A549 (cell line): ENCODE measurements around the gene YPEL1. TPM values are rescaled to one million over a fixed set of nuclear protein-coding genes. Genes with fewer than 3 reads are reported as not detected.

Experiments
- ATAC-seq, 2 experiments: fragments of 200-7000 bp in 1 of 2; fragments of >200 bp in 1 of 2; cut with Nextera tagmentation in 1 of 2; cut with Tn5 transposase in 1 of 2; 3 replicates each; pipeline versions ENCODE4 v1.8.0 to v1.9.1; 2018 to 2020; ENCODE audit warnings: mild to moderate bottlenecking in 1 of 2, moderate library complexity in 1 of 2
- CTCF ChIA-PET: fragments of 300-600 bp; sonication (Branson Sonifier 250); formaldehyde crosslinking; extraction: SDS; loops from one replicate; lab custom pipeline; 2021; ENCODE audit warnings: antibody characterized with exemption, inconsistent platforms; lab: Yijun Ruan, JAX
- POLR2A ChIA-PET: fragments of 350-600 bp; formaldehyde crosslinking; extraction: SDS; loops from one replicate; lab custom pipeline; 2021; ENCODE audit warnings: antibody characterized with exemption, inconsistent platforms; lab: Yijun Ruan, JAX
- DNase-seq, 2 experiments: peaks; one replicate each; pipeline versions ENCODE4 v3.0.0 to v3.0.0-alpha.2; 2011 to 2016; ENCODE audit warnings: low read depth in 1 of 2, low spot score in 1 of 2
- FAIRE-seq: peaks from 2 replicates; lab custom pipeline; 2011; peaks lifted over from hg19 to GRCh38; lab: Jason Lieb, UNC
- H3K27ac ChIP-seq, 2 experiments: fragments of >200 bp; sonication (Bioruptor Twin); formaldehyde crosslinking; 3 replicates each; pipeline ENCODE4 v1.5.1; 2016 to 2017
- H3K4me1 ChIP-seq: fragments of >200 bp; sonication (Bioruptor Twin); formaldehyde crosslinking; 3 replicates; pipeline ENCODE4 v1.6.1; 2016
- H3K4me2 ChIP-seq: fragments of >200 bp; sonication (Bioruptor Twin); formaldehyde crosslinking; 3 replicates; pipeline ENCODE4 v1.6.1; 2016
- H3K4me3 ChIP-seq: fragments of >200 bp; sonication (Bioruptor Twin); formaldehyde crosslinking; 3 replicates; pipeline ENCODE4 v1.5.1; 2016
- H3K9me3 ChIP-seq: fragments of >200 bp; sonication (Bioruptor Twin); formaldehyde crosslinking; 3 replicates; pipeline ENCODE4 v1.6.1; 2016
- BCL3 ChIP-seq: fragments of >200 bp; sonication (Bioruptor Twin); formaldehyde crosslinking; IDR thresholded peaks from 3 replicates; pipeline ENCODE4 v1.6.1; 2016
- BHLHE40 ChIP-seq: IDR thresholded peaks from 2 replicates; pipeline ENCODE4 v1.6.1; 2012; ENCODE audit warnings: low read depth, low read length, inconsistent platforms
- CBX8 ChIP-seq: fragments of 200-600 bp; sonication (generic); IDR thresholded peaks from 2 replicates; pipeline ENCODE4 v1.6.1; 2016
- CEBPB ChIP-seq, 2 experiments: fragments of >200 bp in 1 of 2; sonication (Bioruptor Twin) in 1 of 2; formaldehyde crosslinking in 1 of 2; IDR thresholded peaks; 2 replicates each; pipeline ENCODE4 v1.6.1; 2012 to 2016
- CHD4 ChIP-seq: fragments of 200-600 bp; sonication (generic); IDR thresholded peaks from 2 replicates; pipeline ENCODE4 v1.6.1; 2016; ENCODE audit warnings: antibody characterized with exemption, mild to moderate bottlenecking, borderline replicate concordance
- EHF ChIP-seq: fragments of 250-450 bp; sonication (Bioruptor Pico); IDR thresholded peaks from 2 replicates; pipeline ENCODE4 v1.5.0; 2020; ENCODE audit warnings: mild to moderate bottlenecking
- EP300 ChIP-seq, 2 experiments: fragments of >200 bp; sonication (Bioruptor Twin); formaldehyde crosslinking; IDR thresholded peaks; 2 replicates in 1 of 2; 3 replicates in 1 of 2; pipeline ENCODE4 v1.6.1; 2016 to 2017
- ESRRA ChIP-seq: fragments of 150-350 bp; IDR thresholded peaks from 2 replicates; pipeline ENCODE4 v1.6.1; 2014; ENCODE audit warnings: mild to moderate bottlenecking, low read length, borderline replicate concordance
- FOXS1 ChIP-seq: fragments of 250-450 bp; sonication (Bioruptor Pico); IDR thresholded peaks from 2 replicates; pipeline ENCODE4 v1.5.0; 2020; ENCODE audit warnings: mild to moderate bottlenecking, moderate library complexity
- GATA3 ChIP-seq: IDR thresholded peaks from 2 replicates; pipeline ENCODE4 v1.6.1; 2012; ENCODE audit warnings: borderline replicate concordance
- HEYL ChIP-seq: fragments of 250-450 bp; sonication (Bioruptor Pico); IDR thresholded peaks from 2 replicates; pipeline ENCODE4 v1.8.0; 2021; ENCODE audit warnings: mild to moderate bottlenecking, moderate library complexity
- HMGXB4 ChIP-seq: fragments of 250-450 bp; sonication (Bioruptor Pico); IDR thresholded peaks from 2 replicates; pipeline ENCODE4 v1.5.0; 2021; ENCODE audit warnings: mild to moderate bottlenecking, moderate library complexity, borderline replicate concordance
- HOXA7 ChIP-seq: fragments of 250-450 bp; sonication (Bioruptor Pico); IDR thresholded peaks from 2 replicates; pipeline ENCODE4 v1.5.0; 2020; ENCODE audit warnings: mild to moderate bottlenecking, moderate library complexity
- HOXB13 ChIP-seq: fragments of 250-450 bp; sonication (Bioruptor Pico); IDR thresholded peaks from 2 replicates; pipeline ENCODE4 v1.5.0; 2020; ENCODE audit warnings: low read depth, mild to moderate bottlenecking, moderate library complexity
- HOXB5 ChIP-seq: fragments of 250-450 bp; sonication (Bioruptor Pico); IDR thresholded peaks from 2 replicates; pipeline ENCODE4 v1.5.0; 2020; ENCODE audit warnings: mild to moderate bottlenecking, moderate library complexity
- JUNB ChIP-seq: fragments of >200 bp; sonication (Bioruptor Twin); formaldehyde crosslinking; IDR thresholded peaks from 2 replicates; pipeline ENCODE4 v1.6.1; 2016
- KDM1A ChIP-seq: fragments of 200-600 bp; sonication (generic); IDR thresholded peaks from 2 replicates; pipeline ENCODE4 v1.6.1; 2016; ENCODE audit warnings: low read depth, mild to moderate bottlenecking
- MAFK ChIP-seq: fragments of 450-650 bp; IDR thresholded peaks from 2 replicates; pipeline ENCODE4 v1.6.1; 2014; ENCODE audit not compliant: partially characterized antibody
- NFE2L2 ChIP-seq: fragments of 150-350 bp; conservative IDR thresholded peaks from 2 replicates; pipeline ENCODE4 v1.6.1; 2014; ENCODE audit warnings: low read length
- POLR2AphosphoS2 ChIP-seq: conservative IDR thresholded peaks from 2 replicates; pipeline ENCODE4 v1.6.1; 2012; ENCODE audit warnings: low read length, improper control_type of control experiment, inconsistent platforms
- RARB ChIP-seq: fragments of 250-450 bp; sonication (Bioruptor Pico); IDR thresholded peaks from 2 replicates; pipeline ENCODE4 v1.8.0; 2021; ENCODE audit warnings: mild to moderate bottlenecking, moderate library complexity
- RFX5 ChIP-seq: fragments of 450-650 bp; IDR thresholded peaks from 2 replicates; pipeline ENCODE4 v1.7.1; 2014; ENCODE audit warnings: antibody characterized with exemption, mild to moderate bottlenecking, moderate library complexity
- SREBF2 ChIP-seq: fragments of 450-650 bp; IDR thresholded peaks from 2 replicates; pipeline ENCODE4 v1.6.1; 2014; ENCODE audit warnings: mild to moderate bottlenecking, moderate library complexity
- ZC3H11A ChIP-seq: fragments of 450-650 bp; IDR thresholded peaks from 2 replicates; pipeline ENCODE4 v1.6.1; 2014; ENCODE audit warnings: antibody characterized with exemption, mild to moderate bottlenecking
- ZNF302 ChIP-seq: fragments of 250-450 bp; sonication (Bioruptor Pico); IDR thresholded peaks from 2 replicates; pipeline ENCODE4 v1.9.0; 2021; ENCODE audit warnings: inconsistent platforms, mild to moderate bottlenecking, moderate library complexity
- ZSCAN20 ChIP-seq: fragments of 250-450 bp; sonication (Bioruptor Pico); IDR thresholded peaks from 2 replicates; pipeline ENCODE4 v1.8.0; 2022; ENCODE audit warnings: mild to moderate bottlenecking, moderate library complexity
- WGBS: methylation state at CpG from one replicate; pipeline ENCODE4 v1.1.6; 2017; ENCODE audit errors: missing lambda C conversion rate; 5-methylcytosine and 5-hydroxymethylcytosine counted together
- polyA plus RNA-seq, 4 experiments: library from polyadenylated mRNA; depleted of rRNA in 3 of 4; stranded (reverse); fragments of >200 nt; fragmentation: RNase III in 1 of 4; extraction: RNeasy Plus Mini Kit Qiagen cat#74134 plus additional on column Dnase treatment in 1 of 4; gene quantifications; 2 replicates in 3 of 4; 3 replicates in 1 of 4; pipeline ENCODE4 v1.2.3, GENCODE V29; 2011 to 2017

Gene YPEL1
- polyA plus RNA-seq, 2 of the 4 experiments (the other 2 are of a cell fraction): 0.22 to 0.59 TPM

GRCh38 chr22:21691816-21692215 lies 43.8 kb downstream of the YPEL1 start:
- H3K4me1 ChIP-seq: no peaks in the 10 kb centered on the region
- ATAC-seq (no peak), FAIRE-seq (no peak), DNase-seq (no peak)
- H3K4me3 ChIP-seq: no peak overlapping the region
- no peaks in the 10 kb centered on the region for H3K9me3 ChIP-seq
- WGBS: 91% methylated on average over 15 of the region's 16 CpGs
- TF ChIP-seq ZSCAN20 (CRISPR knock-in tag) (no peak), ESRRA (no peak), CBX8 (no peak), NFE2L2 (no peak), ZNF302 (no peak), FOXS1 (CRISPR knock-in tag) (no peak)
- CTCF ChIA-PET: no interaction called here
- POLR2A ChIA-PET: interaction anchor here (0.6 kb wide), 1 partner anchor 111 kb away, joined by 3 read pairs; no protein-coding TSS in a partner anchor
- no peak overlapping the region for H3K27ac ChIP-seq
- H3K4me2 ChIP-seq: no peak overlapping the region

- Histone ChIP-seq H3K4me3 (no peak overlapping the region), H3K4me2 (no peak overlapping the region), H3K4me1 (no peaks in the 10 kb centered on the region), H3K9me3 (no peaks in the 10 kb centered on the region), H3K27ac (no peak overlapping the region)
- ATAC-seq (no peak), DNase-seq (no peak), FAIRE-seq (no peak)
- CTCF ChIA-PET: no interaction called here
- 85% methylated on average over 5 of the region's 5 CpGs for WGBS
- POLR2A ChIA-PET: no interaction called here
- no peak for TF ChIP-seq ZC3H11A
- no peak for TF ChIP-seq BHLHE40
- no peak for TF ChIP-seq RFX5
- TF ChIP-seq EHF: no peak
- no peak for TF ChIP-seq MAFK
- no peak for TF ChIP-seq HOXA7 (CRISPR knock-in tag)
- no peak for TF ChIP-seq HOXB13
- TF ChIP-seq EP300 (IDR thresholded peaks at IDR 0.05): no peak
- no peak for TF ChIP-seq CHD4
- TF ChIP-seq KDM1A: no peak
- TF ChIP-seq HMGXB4: no peak
Measured at GRCh38 chr22:21690401-21690801, 45.2 kb downstream of the YPEL1 start.

GRCh38 chr22:21688706-21689381 lies 46.8 kb downstream of the YPEL1 start:
- CTCF ChIA-PET: no interaction called here
- FAIRE-seq (no peak), ATAC-seq (0 out of 6 replicates have a peak, but pooled peaks of 1 of the 2 experiments have one; percentile 20), DNase-seq (no peak)
- no peaks in the 10 kb centered on the region for H3K4me1 ChIP-seq
- H3K4me3 ChIP-seq: no peak overlapping the region
- no peak overlapping the region for H3K4me2 ChIP-seq
- TF ChIP-seq RARB (no peak), HOXB5 (no peak), NFE2L2 (no peak), GATA3 (no peak), CHD4 (no peak), JUNB (no peak), SREBF2 (no peak), FOXS1 (CRISPR knock-in tag) (no peak), HEYL (CRISPR knock-in tag) (no peak), MAFK (no peak), BCL3 (no peak), ZC3H11A (no peak), ESRRA (no peak), BHLHE40 (no peak), CEBPB (IDR thresholded peaks at IDR 0.05) (no peak), POLR2AphosphoS2 (no peak)
- 92% methylated on average over 7 of the region's 20 CpGs for WGBS
- POLR2A ChIA-PET: no interaction called here
- no peak overlapping the region for H3K27ac ChIP-seq
- no peaks in the 10 kb centered on the region for H3K9me3 ChIP-seq
